Stimulated activated CD4-positive, alpha-beta T cell treated with anti-CD3 and anti-CD28 coated beads, Interleukin-1b, Interleukin-23, amount 100 ng/mL, for 24 hours (primary cell): ENCODE data around the gene SLC4A5.

Source experiments
- DNase-seq, 4 experiments: peaks; one replicate each; pipeline ENCODE4 v3.0.0-alpha.2; 2020; ENCODE audit warnings: low read depth in 4 of 4, low spot score in 1 of 4

SLC4A5 gene

DNA sequence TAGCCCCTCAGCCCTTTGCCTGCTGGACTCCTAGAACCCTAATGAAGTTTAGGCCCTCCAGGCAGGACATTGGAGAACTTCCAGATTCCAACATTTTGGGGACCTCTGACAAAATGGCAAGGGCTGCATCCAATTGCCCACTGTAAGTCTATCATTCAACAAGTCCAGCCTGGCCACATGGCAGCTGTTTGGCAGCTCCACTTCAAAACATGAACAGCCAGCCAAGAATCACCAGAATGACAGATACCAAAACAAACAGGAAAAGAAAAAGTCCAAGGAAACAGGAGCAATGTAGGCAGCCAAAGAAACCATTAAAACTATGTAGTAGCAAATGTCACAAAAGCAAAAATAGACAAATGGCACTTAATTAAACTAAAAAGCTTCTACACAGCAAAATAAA, 25.5 kb downstream of the SLC4A5 start:
- DNase-seq: no peak

DNA sequence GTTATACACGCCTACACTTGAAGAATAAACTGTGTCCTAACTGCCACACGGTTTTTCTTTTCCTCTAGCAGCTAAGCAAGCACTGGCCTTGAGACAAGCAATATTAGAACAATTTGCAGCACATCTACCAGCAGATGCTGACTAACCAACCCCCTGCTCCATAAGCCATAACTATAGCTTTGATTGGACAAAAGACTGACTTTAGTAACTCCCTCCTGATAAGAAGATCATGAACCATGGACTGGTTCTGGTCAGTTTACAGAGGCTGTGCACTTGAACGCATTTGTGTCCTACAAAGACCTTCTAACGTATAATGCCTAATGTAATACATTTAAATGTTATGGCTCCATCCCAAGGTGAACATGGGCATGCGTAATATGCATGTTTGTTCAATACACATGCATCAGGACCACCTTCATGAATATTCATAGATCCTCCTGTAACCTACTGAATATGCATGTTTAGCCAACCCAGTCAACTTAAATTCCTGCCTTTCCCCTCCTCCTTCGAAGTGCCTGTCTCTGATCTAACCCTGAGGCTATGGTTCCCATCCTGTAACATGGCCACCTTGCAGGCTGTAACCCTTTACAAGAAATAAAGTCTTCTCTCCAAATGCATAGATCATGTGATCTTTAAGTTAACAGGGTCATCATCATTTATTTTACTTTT, 26.5 kb downstream of the SLC4A5 start:
- DNase-seq: no peak

DNA sequence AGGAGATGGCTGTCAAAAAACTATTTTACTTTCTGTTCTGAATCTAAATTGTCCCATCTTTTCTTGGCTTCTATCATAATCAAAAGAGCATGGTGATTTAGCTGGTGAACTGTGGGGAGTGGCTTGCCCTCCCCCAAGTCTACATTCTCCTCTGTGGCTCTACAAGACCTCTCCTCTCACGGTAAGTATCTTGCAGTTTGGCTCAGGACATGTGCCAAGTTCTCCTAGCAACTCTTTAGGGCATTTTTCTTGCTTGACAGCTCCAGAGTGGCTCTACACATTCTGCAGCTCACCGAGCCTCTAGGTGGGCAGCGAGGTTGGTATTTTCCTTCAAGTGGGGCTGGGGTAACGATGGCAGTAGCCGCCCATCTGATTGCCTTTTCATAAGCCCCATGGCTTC, 29.1 kb downstream of the SLC4A5 start:
- no peak for DNase-seq

DNA sequence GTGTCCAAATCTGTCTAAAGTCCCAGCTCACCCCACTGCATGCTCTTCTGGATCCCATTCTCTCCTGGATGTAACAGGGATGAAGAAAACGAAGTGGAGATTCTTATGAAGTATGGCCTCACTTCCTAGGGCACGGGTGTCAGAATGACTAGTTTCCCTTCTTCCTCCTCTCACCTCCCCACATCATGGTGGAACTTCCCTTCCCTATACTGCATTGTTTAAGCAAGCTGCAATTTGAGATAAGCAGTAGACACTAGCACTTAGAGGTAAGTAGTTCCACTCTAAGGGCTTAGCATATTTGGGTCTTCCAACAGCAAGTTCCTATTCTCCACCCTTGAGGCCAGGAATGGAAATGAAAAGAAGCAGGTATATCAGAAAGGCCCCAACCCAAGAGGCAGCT, 29.7 kb downstream of the SLC4A5 start:
- no peak for DNase-seq

DNA sequence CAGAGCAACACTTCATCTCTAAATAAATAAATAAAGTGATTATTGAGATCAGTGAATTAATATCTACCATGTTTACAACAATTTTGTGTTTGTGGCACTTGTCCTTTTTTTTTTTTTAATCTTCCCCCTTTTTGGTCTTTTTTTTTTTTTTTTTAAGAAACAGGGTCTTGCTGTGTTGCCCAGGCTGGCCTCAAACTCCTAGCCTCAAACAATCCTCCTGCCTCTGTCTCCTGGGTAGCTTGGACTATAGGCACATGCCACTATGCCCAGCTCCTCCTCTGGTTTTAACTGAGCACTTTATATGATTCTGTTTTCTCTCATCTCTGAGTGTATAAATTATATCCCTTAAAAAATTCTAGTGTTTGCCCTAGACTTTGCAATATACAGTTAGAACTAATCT, 30.3 kb downstream of the SLC4A5 start:
- no peak for DNase-seq

DNA sequence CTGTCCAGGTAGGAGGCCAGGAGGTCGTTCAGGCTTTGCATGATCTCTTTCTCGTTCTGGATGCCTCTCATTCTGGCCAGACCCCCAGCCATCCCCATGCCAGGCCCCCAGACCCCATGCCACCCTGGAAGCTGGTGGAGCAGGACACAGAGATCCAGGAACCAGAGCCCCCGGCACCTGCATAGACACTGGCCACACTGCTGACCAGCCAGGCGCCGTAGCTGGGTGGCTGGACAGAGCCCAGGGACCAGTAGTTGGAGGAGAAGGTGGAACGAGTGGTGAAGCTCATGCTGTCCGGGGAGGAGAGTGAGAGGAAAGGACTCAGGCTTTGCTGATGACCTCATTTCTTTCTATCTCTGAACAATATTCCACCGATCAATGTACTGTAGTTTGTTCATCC, 35.5 kb downstream of the SLC4A5 start:
- DNase-seq: no peak

DNA sequence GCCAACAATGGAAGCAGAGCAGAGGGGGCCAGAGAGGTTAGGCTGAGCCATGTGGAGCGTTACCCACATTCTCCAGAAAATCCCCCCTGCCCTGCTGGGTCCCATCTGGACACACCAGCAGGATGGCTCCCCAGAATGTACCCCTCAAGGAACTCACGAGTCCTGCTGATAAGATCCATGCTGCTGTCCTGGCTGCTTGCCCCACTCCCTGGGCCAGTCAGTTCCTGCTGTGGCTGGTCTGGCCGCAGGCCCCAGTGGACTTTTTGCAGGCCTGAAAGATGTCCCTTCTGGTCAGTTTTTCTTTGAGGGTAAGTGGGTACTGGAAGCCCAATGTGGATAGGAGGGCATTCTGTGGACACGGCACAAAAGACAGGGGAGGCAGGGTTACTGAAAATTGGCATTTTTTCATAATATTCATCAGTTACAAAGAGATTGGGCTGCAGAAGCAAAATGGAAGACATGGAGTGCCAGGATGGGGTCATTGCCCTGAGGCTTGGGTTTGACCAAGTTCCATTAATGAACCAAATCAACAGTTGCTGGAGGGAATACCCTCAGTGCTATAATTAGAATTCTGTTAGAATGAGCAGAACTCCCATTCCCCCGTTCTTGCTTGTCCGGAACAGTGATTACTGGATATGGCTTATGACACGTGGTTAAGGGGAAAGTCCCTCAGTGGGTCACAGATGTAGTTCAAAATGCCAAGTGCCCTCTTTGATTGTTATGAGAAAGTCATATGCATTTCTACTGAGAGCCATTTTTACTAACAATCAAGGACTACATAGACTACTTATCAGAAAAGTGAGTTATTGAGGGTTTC, 38.7 kb downstream of the SLC4A5 start:
- DNase-seq: no peak

DNA sequence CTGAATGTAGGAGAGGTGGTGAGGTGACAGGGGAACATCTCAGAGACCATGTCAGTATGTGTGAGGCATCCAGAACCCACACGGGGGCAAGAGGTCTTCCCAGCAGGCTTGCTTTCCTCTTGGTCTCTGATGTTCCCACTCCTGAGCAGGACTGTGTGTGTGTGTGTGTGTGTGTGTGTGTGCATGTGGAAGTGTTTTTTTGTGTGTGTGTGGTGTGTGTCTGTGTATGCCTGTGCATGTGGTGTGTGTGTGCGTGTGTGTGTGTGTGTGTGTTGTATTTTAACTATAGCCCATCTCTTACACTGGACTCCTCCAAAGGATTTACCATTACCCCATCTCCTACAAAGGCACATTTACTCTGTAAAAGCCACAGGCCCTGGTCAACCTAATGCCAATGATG, 40.4 kb downstream of the SLC4A5 start:
- DNase-seq: no peak

DNA sequence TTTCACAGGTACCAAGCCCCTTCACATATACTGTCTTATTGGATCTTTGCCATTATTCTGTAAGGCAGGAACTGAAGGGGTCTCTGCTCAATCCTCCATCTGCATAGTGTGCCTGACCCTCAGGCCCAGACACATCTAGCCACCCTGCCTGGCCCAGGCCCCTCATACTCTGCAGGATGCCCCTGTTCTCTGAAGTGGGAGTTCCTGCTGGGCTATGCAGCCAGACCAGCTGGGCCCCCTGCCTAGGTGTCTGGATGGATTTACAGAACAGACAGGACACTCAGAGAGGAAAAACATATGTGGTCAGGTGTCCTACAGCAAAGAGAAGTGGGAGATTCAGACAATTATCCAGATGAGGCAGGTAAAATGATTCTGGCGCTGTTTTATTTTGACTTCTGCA, 42.0 kb downstream of the SLC4A5 start:
- no peak for DNase-seq

DNA sequence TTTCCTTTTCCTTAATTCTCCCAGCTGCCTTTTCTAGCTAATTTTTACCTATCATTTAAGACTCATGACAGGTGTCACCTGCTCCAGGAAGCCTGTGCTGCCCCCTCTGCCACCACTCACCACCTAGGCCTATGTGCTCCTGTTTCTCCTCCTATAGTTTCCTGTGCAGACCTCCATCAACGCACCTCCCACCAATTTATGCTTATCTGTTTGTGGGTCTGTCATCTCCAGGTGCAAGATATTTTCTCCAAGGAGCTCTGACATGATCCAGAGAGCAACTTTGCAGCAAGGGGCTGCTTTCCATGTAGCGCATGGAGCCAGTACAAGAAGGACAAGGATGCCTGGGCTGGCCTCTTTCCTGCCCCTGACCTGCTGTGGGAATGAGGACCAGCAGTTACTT, 42.7 kb downstream of the SLC4A5 start:
- DNase-seq: no peak

DNA sequence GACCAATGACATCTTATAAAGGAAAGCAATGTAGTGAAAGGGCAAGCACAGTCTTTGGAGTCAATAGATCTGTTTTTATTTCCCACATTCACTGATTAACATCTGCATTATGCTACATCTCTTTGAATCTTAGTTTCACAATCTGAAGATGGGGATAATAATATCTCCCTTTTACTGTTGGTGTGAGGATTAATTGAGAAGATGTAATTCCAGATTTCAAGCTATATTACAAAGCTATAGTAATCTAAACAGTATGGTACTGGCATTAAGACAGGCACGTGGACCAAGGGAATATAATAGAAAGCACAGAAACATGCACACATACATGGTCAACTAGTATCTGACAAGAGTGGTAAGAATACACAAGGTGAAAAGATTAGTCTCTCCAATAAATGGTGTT, 45.3 kb downstream of the SLC4A5 start:
- no peak for DNase-seq

DNA sequence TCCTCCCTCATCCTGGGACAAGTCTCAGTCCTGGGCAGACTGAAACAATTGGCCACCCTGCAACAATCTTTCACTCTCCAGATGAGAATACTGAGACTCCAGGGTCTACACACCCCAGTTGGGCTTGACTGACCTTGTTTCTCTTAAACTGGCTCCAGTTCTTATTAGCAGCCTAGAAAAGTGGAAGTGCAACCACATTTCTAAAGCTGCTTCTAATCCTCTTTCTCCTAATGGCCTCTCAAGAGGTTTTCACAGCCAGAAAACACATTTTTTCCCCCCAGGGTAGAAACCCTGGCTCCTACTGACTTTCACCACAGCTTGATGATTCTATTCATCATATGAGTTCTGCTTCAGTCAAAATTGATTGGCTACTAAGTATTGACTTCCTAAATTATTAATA, 45.8 kb downstream of the SLC4A5 start:
- no peak for DNase-seq

DNA sequence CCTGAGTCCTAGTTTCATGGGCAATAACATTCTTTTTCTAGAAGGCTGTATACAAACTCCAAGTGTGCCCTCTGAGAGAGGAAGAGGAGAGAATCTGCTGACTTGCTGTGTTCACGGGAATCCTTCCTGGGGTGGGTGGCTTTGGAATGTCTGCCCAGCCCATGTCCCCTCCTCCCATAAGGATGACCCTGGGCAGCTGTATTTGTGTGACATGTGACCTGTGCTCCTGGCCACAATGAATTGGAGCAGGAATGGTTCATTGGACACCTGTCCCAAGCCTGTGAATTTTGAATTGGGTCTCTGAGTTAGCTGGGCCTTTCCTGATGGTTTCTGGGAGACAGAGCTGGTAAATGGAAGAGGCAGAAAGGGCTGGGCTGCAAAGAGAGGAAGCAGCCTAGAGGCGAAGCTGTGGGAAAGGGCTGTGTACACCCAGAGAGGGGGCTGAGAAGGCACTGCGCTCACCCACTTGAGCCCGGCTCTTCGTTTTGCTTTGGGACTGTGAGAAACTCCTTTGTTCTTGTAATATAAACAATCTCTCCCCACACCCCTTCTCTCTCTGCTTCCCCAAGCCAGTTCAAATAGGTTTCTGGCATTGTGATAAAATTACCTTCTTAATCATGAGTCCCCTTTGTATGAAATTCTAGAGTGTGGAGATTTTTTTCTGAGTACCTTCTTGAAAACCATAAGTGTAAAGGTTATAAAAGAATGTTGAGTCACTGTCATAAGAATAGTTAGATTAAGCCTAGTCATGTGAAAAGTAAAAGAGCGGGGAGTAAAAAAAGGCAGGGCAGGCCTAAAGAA, 49.8 kb downstream of the SLC4A5 start:
- no peak for DNase-seq

DNA sequence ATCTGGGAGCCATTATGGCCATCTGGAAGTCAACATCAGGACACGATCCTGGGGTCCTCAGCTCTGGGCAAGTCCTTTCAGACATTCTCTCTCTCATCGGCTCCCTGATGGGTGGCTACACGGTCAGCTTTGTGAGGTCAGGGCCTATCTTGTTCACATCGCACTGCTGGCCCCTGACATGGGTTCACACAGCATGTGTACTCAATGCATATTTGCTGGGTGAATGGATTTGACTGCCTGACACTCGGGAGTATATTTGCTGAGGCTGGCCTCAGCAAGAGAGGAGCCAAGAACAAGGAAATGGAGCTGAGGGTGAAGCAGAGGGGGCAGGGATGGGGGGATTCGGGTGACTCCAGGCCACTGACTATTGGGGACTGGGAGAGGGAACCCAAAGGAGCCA, 50.5 kb downstream of the SLC4A5 start:
- no peak for DNase-seq

DNA sequence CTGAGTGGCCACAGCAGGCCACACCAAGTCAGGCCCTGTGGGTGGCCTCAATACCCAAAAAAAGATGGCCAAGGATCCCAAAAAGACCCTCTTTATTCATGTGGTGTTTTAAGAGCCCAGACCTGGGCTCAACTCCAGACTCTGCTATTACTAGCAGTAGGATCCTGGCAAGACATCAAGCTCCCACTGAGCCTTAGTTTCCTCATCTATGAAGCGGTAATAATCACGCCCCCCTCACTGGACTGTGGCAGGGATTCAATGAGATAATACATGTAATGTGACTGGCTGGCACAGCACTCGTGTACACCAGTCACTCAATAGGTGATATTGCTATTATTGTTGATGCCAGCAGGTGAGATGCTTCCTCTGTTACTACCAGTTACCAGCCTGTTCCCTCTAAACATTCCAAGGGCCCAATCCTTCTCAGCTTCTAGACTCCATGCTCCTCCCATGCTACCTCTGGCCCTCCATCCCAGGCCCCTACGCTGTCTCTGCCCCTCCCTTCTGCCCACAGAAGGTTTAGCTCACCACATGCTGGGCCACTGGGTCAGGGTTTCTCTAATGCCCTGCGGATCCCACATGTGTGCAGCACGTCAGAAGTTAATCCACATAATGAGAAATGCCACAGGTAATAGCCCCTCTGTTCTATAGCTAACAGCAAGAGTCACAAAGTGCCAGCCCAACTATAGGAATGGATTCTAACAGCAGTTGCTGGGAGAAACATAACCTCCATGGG, 51.2 kb downstream of the SLC4A5 start:
- DNase-seq: no peak

DNA sequence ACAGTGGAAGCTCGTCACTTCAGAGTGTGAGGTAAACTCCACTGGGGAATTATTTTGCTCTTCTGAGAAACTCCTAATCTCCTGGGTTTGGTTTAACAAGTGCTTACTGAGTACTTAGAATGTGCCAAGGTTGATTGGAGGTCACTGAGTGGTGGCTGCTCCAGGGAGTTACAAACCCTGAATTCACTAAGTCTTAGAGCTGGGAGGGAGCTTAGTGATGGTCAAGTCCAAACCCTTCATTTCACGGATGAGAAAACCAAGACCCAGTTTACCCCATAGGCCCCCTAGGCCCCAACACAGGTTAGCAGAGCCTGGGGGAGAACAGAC, 52.0 kb downstream of the SLC4A5 start:
- DNase-seq: no peak

DNA sequence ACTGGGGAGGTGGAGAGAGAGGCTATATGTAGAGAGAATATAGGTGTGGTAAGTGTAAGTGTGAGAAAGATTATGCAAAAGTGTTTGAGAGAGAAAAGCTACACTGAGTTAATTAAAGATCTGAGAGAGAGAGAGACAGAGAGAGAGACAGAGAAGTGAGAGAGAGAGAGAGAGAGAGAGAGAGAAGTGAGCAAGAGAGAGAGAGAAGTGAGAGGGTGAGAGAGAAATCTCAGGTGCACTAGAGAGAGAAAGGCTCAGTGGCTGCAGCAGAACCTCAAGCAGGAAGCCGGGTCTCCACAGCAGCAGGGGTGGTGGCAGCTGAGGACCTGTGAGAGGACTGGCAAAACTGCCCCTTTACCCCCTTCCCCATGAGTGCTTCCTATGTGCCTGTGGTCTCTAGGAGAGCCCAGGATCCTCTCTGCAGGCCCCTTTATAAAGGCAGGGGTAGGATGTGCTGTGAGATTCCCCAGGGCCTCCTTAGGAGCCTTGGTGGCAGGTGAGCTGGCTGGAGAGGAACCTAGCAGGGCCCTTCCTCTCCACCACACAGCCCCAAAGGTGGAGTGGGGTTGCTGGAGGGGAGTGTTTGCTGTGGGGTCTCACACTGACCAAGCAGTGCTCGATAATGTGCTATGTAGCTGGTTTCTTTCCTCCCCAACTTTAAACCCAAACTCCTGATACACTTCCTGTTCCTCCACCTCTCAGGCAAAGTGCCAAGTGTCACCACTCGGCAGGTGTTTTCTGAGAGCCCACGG, 52.6 kb downstream of the SLC4A5 start:
- DNase-seq: no peak

DNA sequence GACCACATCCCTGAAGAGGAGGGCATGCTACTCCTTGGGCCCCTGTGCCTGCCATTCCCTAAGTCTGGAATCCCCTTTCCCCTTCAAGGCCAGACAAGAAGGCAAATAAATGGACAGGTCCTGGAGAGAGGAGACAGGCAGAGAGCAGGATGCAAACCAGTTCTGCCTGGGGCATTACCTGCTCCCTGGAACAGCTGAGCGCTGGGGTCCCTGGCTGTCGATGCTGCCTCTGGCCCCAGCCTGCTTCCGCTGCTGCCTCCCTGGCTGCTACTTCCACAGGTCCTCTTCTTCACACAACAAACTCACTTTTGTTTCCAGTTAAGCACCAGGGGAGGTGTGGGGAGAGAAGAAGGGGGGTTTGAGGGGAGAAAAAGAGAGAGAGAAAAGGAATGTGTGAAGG, 53.1 kb downstream of the SLC4A5 start:
- no peak for DNase-seq

DNA sequence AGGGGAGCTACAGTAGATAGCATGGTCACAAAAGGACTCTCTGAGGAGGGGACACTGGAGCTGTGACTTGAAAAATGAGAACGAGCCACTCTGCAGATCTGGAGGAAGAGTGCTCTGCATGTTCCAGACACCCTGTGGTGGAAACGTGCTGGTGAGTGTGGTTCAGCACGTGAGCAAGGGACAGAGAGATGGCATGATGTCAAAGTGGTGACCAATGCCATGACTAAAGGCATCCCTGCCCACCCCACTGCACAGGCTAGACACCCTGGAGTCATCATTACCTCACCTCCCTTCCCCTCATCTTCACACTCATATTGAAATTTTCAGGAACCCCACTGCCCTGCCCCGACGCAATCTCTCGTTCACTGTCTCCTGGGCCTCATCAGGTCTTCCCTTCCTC, 56.5 kb downstream of the SLC4A5 start:
- no peak for DNase-seq

DNA sequence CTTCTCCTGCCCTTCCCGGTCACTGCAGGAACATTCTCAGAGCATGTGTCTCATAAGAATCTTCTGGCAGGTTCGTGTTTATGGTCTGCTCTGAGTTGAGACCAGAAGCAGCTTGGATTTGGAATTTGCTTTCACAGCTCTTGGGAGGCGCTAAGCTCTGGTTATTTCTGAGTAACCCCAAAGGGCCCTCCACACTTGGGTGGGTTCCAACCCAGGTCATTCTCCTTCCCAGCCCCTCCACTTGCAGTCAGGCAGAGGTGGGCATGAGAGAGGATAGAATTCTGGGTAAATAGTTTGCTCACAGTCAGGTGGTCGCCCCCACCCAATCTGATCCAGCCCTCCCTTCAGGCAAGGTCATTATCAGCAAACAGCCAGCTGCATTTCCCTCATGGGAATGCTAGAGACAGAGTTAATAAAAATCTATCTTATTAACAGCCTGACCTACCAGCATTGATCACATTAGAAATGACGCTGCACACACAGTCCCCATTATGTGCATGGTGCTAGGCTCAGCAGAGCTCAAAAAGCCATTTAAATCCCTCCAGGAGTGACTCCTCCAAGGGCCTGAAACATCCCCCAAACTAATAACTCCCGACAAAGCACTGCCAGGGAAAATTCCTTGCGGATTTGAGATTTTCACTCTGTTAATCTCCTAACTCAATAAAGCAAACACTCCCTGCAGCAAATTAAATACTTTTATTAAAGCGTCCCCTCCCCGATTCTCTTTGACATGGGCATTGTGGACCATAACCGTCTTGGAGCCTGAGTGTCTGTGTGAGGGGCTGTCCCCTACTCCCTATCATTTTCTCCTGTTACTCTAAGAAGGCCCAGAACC, 61.9 kb downstream of the SLC4A5 start:
- no peak for DNase-seq
